Vagina (tissue), 2 donors: ENCODE results near the gene ABHD18. TPM values are rescaled to one million over a fixed set of nuclear protein-coding genes. Genes with fewer than 3 reads are reported as not detected.
"Not testable (repeated sequence)": the region's sequence is repeated elsewhere in the genome, so short reads cannot be mapped to it uniquely, and the experiment has no call there.

Experiments used
- DNase-seq, 2 donors: peaks; one replicate each; pipeline ENCODE4 v3.0.0-alpha.2; 2017; ENCODE audit errors: extremely low spot score in 2 of 2
- H3K27ac ChIP-seq: fragments of 200-600 bp; sonication (generic); one replicate; pipeline ENCODE4 v1.5.1; 2019
- H3K27me3 ChIP-seq: fragments of 200-600 bp; sonication (generic); one replicate; pipeline ENCODE4 v1.5.1; 2019
- H3K36me3 ChIP-seq, 2 donors: fragments of 200-600 bp; sonication (generic); one replicate each; pipeline ENCODE4 v1.5.1; 2017 to 2019
- H3K4me1 ChIP-seq: fragments of 200-600 bp; sonication (generic); one replicate; pipeline ENCODE4 v1.5.1; 2019
- H3K4me3 ChIP-seq, 2 donors: fragments of 200-600 bp; sonication (generic); 1 replicate in 1 of 2; 2 replicates in 1 of 2; pipeline ENCODE4 v1.5.1; 2016 to 2019
- H3K9me3 ChIP-seq: fragments of 200-600 bp; sonication (generic); one replicate; pipeline ENCODE4 v1.5.1; 2019
- CTCF ChIP-seq, 3 experiments: fragments of 450-650 bp in 2 of 3; fragments of 200-600 bp in 1 of 3; sonication (generic) in 1 of 3; IDR thresholded peaks; one replicate each; pipeline ENCODE4 v1.5.1; 2017 to 2019; ENCODE audit warnings: antibody characterized with exemption in 3 of 3, mild to moderate bottlenecking in 2 of 3, moderate library complexity in 2 of 3
- POLR2A ChIP-seq, 2 donors: fragments of 450-650 bp; IDR thresholded peaks; one replicate each; pipeline ENCODE4 v1.6.1; 2017; ENCODE audit warnings: antibody characterized with exemption in 2 of 2, mild to moderate bottlenecking in 2 of 2, moderate library complexity in 2 of 2
- POLR2AphosphoS5 ChIP-seq, 2 donors: sonication (generic); formaldehyde crosslinking; IDR thresholded peaks; one replicate each; pipeline ENCODE4 v1.9.0; 2017; ENCODE audit warnings: antibody characterized with exemption in 2 of 2, mild to moderate bottlenecking in 2 of 2, low read depth in 1 of 2; ENCODE audit not compliant: insufficient read depth in 1 of 2
- intact Hi-C: fragments of 100-400 bp; cut with DNase I; formaldehyde crosslinking; loops from one replicate; pipeline ENCODE4 v1.15.1; 2023
- total RNA-seq: library from RNA; depleted of rRNA; stranded (reverse); fragments of >200 nt; gene quantifications from one replicate; pipeline ENCODE4 v1.2.3, GENCODE V29; 2016

ABHD18 gene
- 8.6 TPM for total RNA-seq

GRCh38 chr4:127965062-127965802, at the start of gene ABHD18, which contains the start of gene MFSD8:
Gene ABHD18 (plus strand): TSS chr4:127965406. CDS start chr4:127982956, 17,550 bp downstream.
Gene MFSD8 (minus strand): TSS chr4:127965173. CDS start chr4:127965133, 40 bp downstream.
- H3K4me1 ChIP-seq: peaks cover 16% of the 10 kb centered on the region
- H3K9me3 ChIP-seq: no peaks in the 10 kb centered on the region
- no peaks in the 10 kb centered on the region for H3K36me3 ChIP-seq
- peak within 1 kb of the TSS; percentile 92 for H3K27ac ChIP-seq
- peak within 1 kb of the TSS; percentile 68 to 77 for H3K4me3 ChIP-seq
- TF ChIP-seq POLR2AphosphoS5 (IDR thresholded peaks at IDR 0.05; ENCODE audit: insufficient read depth in 1 of 2, low read depth in 1 of 2) (peak; percentile 96 to 97), POLR2A (IDR thresholded peaks at IDR 0.05) (peak in 1 of 2 donors; percentile 17), CTCF (IDR thresholded peaks at IDR 0.05) (peak in 2 of 3 experiments; percentile 27 to 46)
- intact Hi-C loops: loop anchor here (5.0 kb wide), 1 partner anchor 183 kb away; the partner anchor contains the start of gene HSPA4L
- H3K27me3 ChIP-seq: no peaks in the 10 kb centered on the region
- DNase-seq: peak; percentile 99

- TF ChIP-seq POLR2A (IDR thresholded peaks at IDR 0.05) (no peak), CTCF (IDR thresholded peaks at IDR 0.05) (no peak), POLR2AphosphoS5 (IDR thresholded peaks at IDR 0.05; ENCODE audit: insufficient read depth in 1 of 2, low read depth in 1 of 2) (no peak)
- Histone ChIP-seq H3K27ac (no peak overlapping the region), H3K4me3 (no peak overlapping the region), H3K27me3 (no peaks in the 10 kb centered on the region), H3K9me3 (no peaks in the 10 kb centered on the region), H3K4me1 (no peaks in the 10 kb centered on the region), H3K36me3 (peaks cover 0 to 26% of the 10 kb centered on the region in 2 donors)
- intact Hi-C loops: no loop called here
- DNase-seq: no peak
Measured at GRCh38 chr4:127916512-127916911, 48.7 kb upstream of the ABHD18 start.

GRCh38 chr4:127917151-127917550, 48.1 kb upstream of the ABHD18 start:
- Histone ChIP-seq H3K36me3 (peaks cover 0 to 26% of the 10 kb centered on the region in 2 donors), H3K27ac (no peak overlapping the region), H3K4me1 (no peaks in the 10 kb centered on the region), H3K9me3 (no peaks in the 10 kb centered on the region), H3K4me3 (no peak overlapping the region), H3K27me3 (no peaks in the 10 kb centered on the region)
- TF ChIP-seq POLR2A (IDR thresholded peaks at IDR 0.05) (no peak), POLR2AphosphoS5 (IDR thresholded peaks at IDR 0.05; ENCODE audit: insufficient read depth in 1 of 2, low read depth in 1 of 2) (no peak), CTCF (IDR thresholded peaks at IDR 0.05) (no peak)
- intact Hi-C loops: no loop called here
- DNase-seq: no peak

GRCh38 chr4:127920521-127920920, 44.7 kb upstream of the ABHD18 start:
- no peak for DNase-seq
- intact Hi-C loops: no loop called here
- H3K27ac ChIP-seq: no peak overlapping the region
- H3K4me3 ChIP-seq: no peak overlapping the region
- H3K4me1 ChIP-seq: no peaks in the 10 kb centered on the region
- H3K9me3 ChIP-seq: no peaks in the 10 kb centered on the region
- peaks cover 0 to 26% of the 10 kb centered on the region in 2 donors for H3K36me3 ChIP-seq
- TF ChIP-seq CTCF (IDR thresholded peaks at IDR 0.05) (no peak), POLR2A (IDR thresholded peaks at IDR 0.05) (no peak), POLR2AphosphoS5 (IDR thresholded peaks at IDR 0.05; ENCODE audit: insufficient read depth in 1 of 2, low read depth in 1 of 2) (no peak)
- H3K27me3 ChIP-seq: no peaks in the 10 kb centered on the region

- no peak for DNase-seq
- intact Hi-C loops: no loop called here
- H3K4me3 ChIP-seq: no peak overlapping the region
- no peaks in the 10 kb centered on the region for H3K9me3 ChIP-seq
- H3K4me1 ChIP-seq: no peaks in the 10 kb centered on the region
- no peaks in the 10 kb centered on the region for H3K27me3 ChIP-seq
- peaks cover 0 to 26% of the 10 kb centered on the region in 2 donors for H3K36me3 ChIP-seq
- H3K27ac ChIP-seq: no peak overlapping the region
- TF ChIP-seq POLR2A (IDR thresholded peaks at IDR 0.05): no peak
- no peak for TF ChIP-seq POLR2AphosphoS5 (IDR thresholded peaks at IDR 0.05; ENCODE audit: insufficient read depth in 1 of 2, low read depth in 1 of 2)
- no peak for TF ChIP-seq CTCF (IDR thresholded peaks at IDR 0.05)
Measured at GRCh38 chr4:127922226-127922625, 43.0 kb upstream of the ABHD18 start.

GRCh38 chr4:127925720-127926119, 39.5 kb upstream of the ABHD18 start:
- DNase-seq, H3K4me1 ChIP-seq, H3K27me3 ChIP-seq, intact Hi-C loops, H3K27ac ChIP-seq, H3K4me3 ChIP-seq, H3K9me3 ChIP-seq: not testable (repeated sequence)
- H3K36me3 ChIP-seq: peaks cover 0 to 20% of the 10 kb centered on the region in 2 donors
